Endothelial cell of umbilical vein (primary cell): ENCODE data around the gene MRPS27. TPM values are rescaled to one million over a fixed set of nuclear protein-coding genes. Genes with fewer than 3 reads are reported as not detected.

Source experiments
- BruUV-seq: library from RNA; stranded (reverse); fragments of 400-500 nt; replicated peaks from 2 replicates; lab custom pipeline; 2021; lab: Mats Ljungman, UMichigan
- CTCF ChIA-PET: fragments of 300-600, 350-600 bp; sonication (Branson Sonifier 250); formaldehyde crosslinking; loops from one replicate; lab custom pipeline; 2021; ENCODE audit warnings: antibody characterized with exemption, inconsistent platforms; lab: Charles Lee
- POLR2A ChIA-PET: fragments of 300-600, 350-600 bp; sonication (Branson Sonifier 250); formaldehyde crosslinking; loops from one replicate; lab custom pipeline; 2021; ENCODE audit warnings: antibody characterized with exemption, inconsistent platforms; lab: Charles Lee
- DNase-seq: peaks from one replicate; pipeline ENCODE4 v3.0.0-alpha.2; 2011; ENCODE audit warnings: low read depth, low spot score
- FAIRE-seq: peaks from 2 replicates; lab custom pipeline; 2011; peaks lifted over from hg19 to GRCh38; lab: Jason Lieb, UNC
- H2AFZ ChIP-seq: 2 replicates; pipeline ENCODE4 v1.6.0; 2012; ENCODE audit warnings: low read depth, low read length, control low read depth, inconsistent platforms
- H3K27ac ChIP-seq: 2 replicates; pipeline ENCODE4 v1.5.1; 2011; ENCODE audit warnings: low read depth, mild to moderate bottlenecking, control low read depth, low read length, moderate library complexity; ENCODE audit not compliant: insufficient read depth
- H3K27me3 ChIP-seq, 2 experiments: 2 replicates each; pipeline versions ENCODE4 v1.6.0 to v1.6.1; 2011; ENCODE audit warnings: low read length in 2 of 2, mixed read lengths in 1 of 2; ENCODE audit not compliant: control insufficient read depth in 2 of 2, insufficient read depth in 2 of 2
- H3K36me3 ChIP-seq, 2 experiments: 2 replicates in 1 of 2; 3 replicates in 1 of 2; pipeline ENCODE4 v1.5.1; 2011; ENCODE audit warnings: low read length in 2 of 2, mild to moderate bottlenecking in 1 of 2, moderate library complexity in 1 of 2; ENCODE audit not compliant: control insufficient read depth in 2 of 2, insufficient read depth in 2 of 2; ENCODE audit errors: extremely low read depth in 1 of 2
- H3K4me1 ChIP-seq: 3 replicates; pipeline ENCODE4 v1.5.1; 2011; ENCODE audit warnings: mild to moderate bottlenecking, low read length; ENCODE audit not compliant: control insufficient read depth, insufficient read depth; ENCODE audit errors: extremely low read depth
- H3K4me2 ChIP-seq: 2 replicates; pipeline ENCODE4 v1.6.1; 2011; ENCODE audit warnings: low read length, control low read depth, mixed read lengths; ENCODE audit not compliant: insufficient read depth
- H3K4me3 ChIP-seq, 3 experiments: fragments of 200-600 bp in 1 of 3; sonication (generic), shearing (Covaris generic) in 1 of 3; replicated peaks in 1 of 3; 2 replicates each; pipeline ENCODE4 v1.5.1; 2011 to 2016; ENCODE audit warnings: control low read depth in 3 of 3, low read length in 3 of 3, mild to moderate bottlenecking in 2 of 3, inconsistent platforms in 1 of 3, low read depth in 1 of 3, moderate library complexity in 1 of 3; ENCODE audit not compliant: insufficient read depth in 1 of 3
- H3K79me2 ChIP-seq: 2 replicates; pipeline ENCODE4 v1.6.0; 2012; ENCODE audit warnings: low read length, inconsistent platforms; ENCODE audit not compliant: control insufficient read depth, insufficient read depth
- H3K9ac ChIP-seq: replicated peaks from 2 replicates; pipeline ENCODE3; 2011; ENCODE audit warnings: low read length, control low read depth; ENCODE audit not compliant: insufficient read depth; ENCODE audit errors: extremely low read depth
- H3K9me1 ChIP-seq: replicated peaks from 3 replicates; pipeline ENCODE4 v1.6.0; 2011; ENCODE audit warnings: mild to moderate bottlenecking, low read length; ENCODE audit not compliant: control insufficient read depth, insufficient read depth; ENCODE audit errors: extremely low read depth
- H3K9me3 ChIP-seq: replicated peaks from 2 replicates; pipeline ENCODE4 v1.5.1; 2012; ENCODE audit warnings: low read length, inconsistent platforms; ENCODE audit not compliant: control insufficient read depth, insufficient read depth
- H4K20me1 ChIP-seq: replicated peaks from 2 replicates; pipeline ENCODE3; 2011; ENCODE audit warnings: mild to moderate bottlenecking, low read length; ENCODE audit not compliant: control insufficient read depth, insufficient read depth; ENCODE audit errors: extremely low read depth
- CTCF ChIP-seq, 2 donors: IDR thresholded peaks; 1 replicate in 1 of 2; 2 replicates in 1 of 2; pipeline ENCODE4 v1.5.1; 2011; ENCODE audit warnings: low read length in 2 of 2, mild to moderate bottlenecking in 2 of 2, moderate library complexity in 2 of 2, control low read depth in 1 of 2, inconsistent platforms in 1 of 2, low read depth in 1 of 2; ENCODE audit not compliant: insufficient read depth in 1 of 2; ENCODE audit errors: extremely low read depth in 1 of 2
- EZH2 ChIP-seq: IDR thresholded peaks from 2 replicates; pipeline ENCODE4 v1.6.1; 2012; ENCODE audit warnings: borderline replicate concordance, low read depth, mild to moderate bottlenecking, moderate library complexity, low read length, inconsistent platforms; ENCODE audit not compliant: severe bottlenecking
- FOS ChIP-seq: IDR thresholded peaks from 2 replicates; pipeline ENCODE4 v1.6.1; 2011; ENCODE audit warnings: mild to moderate bottlenecking, low read length, moderate library complexity, borderline replicate concordance; ENCODE audit not compliant: insufficient read depth
- GATA2 ChIP-seq: IDR thresholded peaks from 2 replicates; pipeline ENCODE4 v1.7.0; 2011; ENCODE audit warnings: low read depth, mild to moderate bottlenecking, moderate library complexity, mixed read lengths, low read length; ENCODE audit not compliant: insufficient read length, insufficient read depth
- JUN ChIP-seq: IDR thresholded peaks from 2 replicates; pipeline ENCODE4 v1.6.1; 2011; ENCODE audit warnings: borderline replicate concordance, low read depth; ENCODE audit not compliant: insufficient read length, insufficient read depth
- MAX ChIP-seq: IDR thresholded peaks from 2 replicates; pipeline ENCODE4 v1.6.1; 2011; ENCODE audit not compliant: insufficient read depth, insufficient read length
- MYC ChIP-seq: IDR thresholded peaks from one replicate; pipeline ENCODE4 v1.6.1; 2011; ENCODE audit warnings: mild to moderate bottlenecking, low read depth, low read length
- POLR2A ChIP-seq: IDR thresholded peaks from 2 replicates; pipeline ENCODE4 v1.6.1; 2012; ENCODE audit warnings: low read depth, mild to moderate bottlenecking, control low read depth, low read length
- POLR2AphosphoS5 ChIP-seq: IDR thresholded peaks from 2 replicates; pipeline ENCODE4 v1.6.1; 2012; ENCODE audit warnings: low read depth, mild to moderate bottlenecking, control low read depth, low read length, moderate library complexity; ENCODE audit not compliant: insufficient read depth
- dilution Hi-C: fragments of 300-500 bp; cut with MboI; formaldehyde crosslinking; loops from one replicate; pipeline ENCODE4 v1.15.0; 2019; ENCODE audit warnings: low sequenced_read_pairs; ENCODE audit not compliant: extremely low pct_ligation_motif_present
- intact Hi-C: fragments of 100-400 bp; cut with micrococcal nuclease; formaldehyde crosslinking; loops from one replicate; pipeline ENCODE4 v1.10.0; 2022
- polyA plus RNA-seq, 4 experiments: library from polyadenylated mRNA; depleted of rRNA in 3 of 4; stranded (reverse) in 3 of 4; unstranded in 1 of 4; fragments of >200 nt; gene quantifications; 2 replicates each; pipeline versions ENCODE4 v1.2.1 to v1.2.3, GENCODE V29; 2011 to 2012; ENCODE audit warnings: missing spikeins in 1 of 4
- total RNA-seq: library from RNA; stranded (reverse); gene quantifications from 2 replicates; pipeline ENCODE4 v1.2.3, GENCODE V29; 2021

MRPS27 gene
- total and polyA plus RNA-seq, 2 donors (not counting 3 experiments of a cell fraction or from before 2014, with no cell fraction given) = 56.0 to 67.1 TPM

GRCh38 chr5:72222521-72222920, 97.5 kb downstream of the MRPS27 start:
- dilution Hi-C loops = no loop called here
- Histone ChIP-seq H2AFZ (no peak overlapping the region), H4K20me1 (no peaks in the 10 kb centered on the region), H3K9ac (no peak overlapping the region), H3K4me3 (no peak overlapping the region), H3K4me1 (no peaks in the 10 kb centered on the region), H3K9me3 (no peaks in the 10 kb centered on the region), H3K27me3 (no peaks in the 10 kb centered on the region), H3K36me3 (peaks cover 14 to 35% of the 10 kb centered on the region in 2 experiments), H3K79me2 (no peaks in the 10 kb centered on the region), H3K9me1 (no peaks in the 10 kb centered on the region), H3K27ac (no peak overlapping the region), H3K4me2 (no peak overlapping the region)
- POLR2A ChIA-PET = no interaction called here
- DNase-seq (no peak), FAIRE-seq (no peak)
- no TSS peak for BruUV-seq
- TF ChIP-seq POLR2A (no peak), MYC (no peak), MAX (no peak), POLR2AphosphoS5 (no peak), EZH2 (no peak), JUN (no peak), CTCF (IDR thresholded peaks at IDR 0.05; ENCODE audit: extremely low read depth in 1 of 2, insufficient read depth in 1 of 2, low read depth in 1 of 2, low read length in 2 of 2) (no peak), GATA2 (no peak), FOS (no peak)
- intact Hi-C loops = no loop called here
- CTCF ChIA-PET = interaction anchor here (1.4 to 1.5 kb wide), 2 partner anchors 25 to 440 kb away, joined by 3 to 5 read pairs; no protein-coding TSS in a partner anchor
